Activated T-cell treated with anti-CD3 and anti-CD28 coated beads for 24 hours (primary cell): ENCODE results near the gene COA8.

Experiments
- DNase-seq: peaks from one replicate; pipeline ENCODE4 v3.0.0-alpha.2; 2020; ENCODE audit warnings: low read depth

The COA8 gene

GRCh38 chr14:103623883-103624482 is 61.2 kb downstream of the COA8 start:
- no peak for DNase-seq

- no peak for DNase-seq
These were observed 62.1 kb downstream of the COA8 start for GRCh38 chr14:103624860-103625259.

- no peak for DNase-seq
These were observed 62.8 kb downstream of the COA8 start for GRCh38 chr14:103625356-103626095.

GRCh38 chr14:103626146-103626850 is 63.5 kb downstream of the COA8 start:
- no peak for DNase-seq

GRCh38 chr14:103627073-103628025 is 64.6 kb downstream of the COA8 start:
- DNase-seq: no peak

GRCh38 chr14:103628221-103628683 is 65.5 kb downstream of the COA8 start:
- no peak for DNase-seq

- peak; percentile 81 for DNase-seq
These were observed 66.1 kb downstream of the COA8 start, which contains the start of gene KLC1 for GRCh38 chr14:103628684-103629502. Gene KLC1, plus strand, starts transcription at chr14:103629211. Its CDS starts 25,354 bp downstream, at chr14:103654565.

GRCh38 chr14:103629503-103630121 is 66.9 kb downstream of the COA8 start:
- DNase-seq: peak; percentile 37

GRCh38 chr14:103630364-103631108 is 67.8 kb downstream of the COA8 start:
- no peak for DNase-seq

GRCh38 chr14:103633391-103633790 is 70.6 kb downstream of the COA8 start:
- DNase-seq: no peak

- DNase-seq: no peak
These were observed 71.4 kb downstream of the COA8 start for GRCh38 chr14:103634156-103634555.

- DNase-seq: no peak
These were observed 75.8 kb downstream of the COA8 start for GRCh38 chr14:103638594-103638993.
